ENCODE data around the gene TULP1. TPM values are rescaled to one million over a fixed set of nuclear protein-coding genes. Genes with fewer than 3 reads are reported as not detected.
A peak's percentile ranks its signal among the peaks of the same experiment; 100 is the strongest.

The TULP1 gene
- total and polyA plus RNA-seq, 2 of the 13 experiments (the other 11 are each of a cell fraction or from before 2014, with no cell fraction given), result not detected

GRCh38 chr6:35496036-35496840 is 16.5 kb downstream of the TULP1 start (continued):
- TF ChIP-seq ZSCAN12 (CRISPR knock-in tag; IDR thresholded peaks at IDR 0.05) (0 out of 2 replicates have a peak, but pooled peaks have one; percentile 74), AFF4 (CRISPR knock-in tag; IDR thresholded peaks at IDR 0.05) (no peak), YEATS2 (CRISPR knock-in tag; IDR thresholded peaks at IDR 0.05; ENCODE audit: borderline replicate concordance) (0 out of 2 replicates have a peak, but pooled peaks have one; percentile 2), ZNF329 (CRISPR knock-in tag; IDR thresholded peaks at IDR 0.05; ENCODE audit: low read depth) (no peak), HMGXB4 (CRISPR knock-in tag; IDR thresholded peaks at IDR 0.05; ENCODE audit: borderline replicate concordance in 1 of 2, low read depth in 1 of 2) (peak; percentile 45 to 54; a peak in 3 of 4 replicates), RBAK (CRISPR knock-in tag; IDR thresholded peaks at IDR 0.05) (no peak), HCFC1 (IDR thresholded peaks at IDR 0.05; ENCODE audit: low read depth, low read length) (no peak), HBP1 (CRISPR knock-in tag; IDR thresholded peaks at IDR 0.05; ENCODE audit: low read depth) (0 out of 2 replicates have a peak, but pooled peaks have one; percentile 21), TP53 (CRISPR knock-in tag; conservative IDR thresholded peaks at IDR 0.05) (no peak), ZNF549 (CRISPR knock-in tag; IDR thresholded peaks at IDR 0.05) (0 out of 2 replicates have a peak, but pooled peaks have one; percentile 53), ZNF441 (CRISPR knock-in tag; IDR thresholded peaks at IDR 0.05; ENCODE audit: borderline replicate concordance) (peak; percentile 58; the same call in 1 of the 2 replicates), RAD21 (CRISPR knock-in tag; IDR thresholded peaks at IDR 0.05) (peak; percentile 35; the same call in 1 of the 2 replicates)
